Activated naive CD8-positive, alpha-beta T cell treated with anti-CD3 and anti-CD28 coated beads, Interleukin-2, amount 50 U/mL, for 24 hours (primary cell): ENCODE measurements around the gene POU2AF1.

Experiments used
- ATAC-seq: fragments of 150-1000 bp; cut with Tn5 transposase; one replicate; pipeline ENCODE4 v1.10.0; 2021
- DNase-seq: peaks from one replicate; pipeline ENCODE4 v3.0.0; 2021
- H3K27ac Mint-ChIP-seq: one replicate; pipeline ENCODE4 v1.8.0; 2021; ENCODE audit warnings: mild to moderate bottlenecking, mixed read lengths
- H3K27me3 Mint-ChIP-seq: one replicate; pipeline ENCODE4 v1.8.0; 2021; ENCODE audit warnings: mixed read lengths
- H3K36me3 Mint-ChIP-seq: one replicate; pipeline ENCODE4 v1.8.0; 2021; ENCODE audit warnings: low read depth, mixed read lengths
- H3K4me1 Mint-ChIP-seq: one replicate; pipeline ENCODE4 v1.8.0; 2021; ENCODE audit warnings: mixed read lengths
- H3K4me3 Mint-ChIP-seq: one replicate; pipeline ENCODE4 v1.8.0; 2021; ENCODE audit warnings: mild to moderate bottlenecking, moderate library complexity, mixed read lengths
- H3K9me3 Mint-ChIP-seq: one replicate; pipeline ENCODE4 v1.8.0; 2021; ENCODE audit warnings: mixed read lengths

Gene POU2AF1

GRCh38 chr11:111354601-111354891, 24.5 kb downstream of the POU2AF1 start:
- Mint-ChIP-seq H3K27me3 (no peaks in the 10 kb centered on the region), H3K4me3 (no peak overlapping the region), H3K4me1 (peaks cover 3% of the 10 kb centered on the region), H3K36me3 (peaks cover 2% of the 10 kb centered on the region), H3K27ac (no peak overlapping the region), H3K9me3 (no peaks in the 10 kb centered on the region)
- no peak for ATAC-seq
- no peak for DNase-seq

GRCh38 chr11:111353776-111354600, 25.1 kb downstream of the POU2AF1 start:
- no peak overlapping the region for H3K4me3 Mint-ChIP-seq
- DNase-seq, result no peak
- no peak for ATAC-seq
- H3K4me1 Mint-ChIP-seq, result peaks cover 3% of the 10 kb centered on the region
- no peaks in the 10 kb centered on the region for H3K27me3 Mint-ChIP-seq
- no peaks in the 10 kb centered on the region for H3K9me3 Mint-ChIP-seq
- H3K27ac Mint-ChIP-seq, result no peak overlapping the region
- peaks cover 2% of the 10 kb centered on the region for H3K36me3 Mint-ChIP-seq

GRCh38 chr11:111352935-111353710, 26.0 kb downstream of the POU2AF1 start:
- DNase-seq, result no peak
- H3K36me3 Mint-ChIP-seq, result peaks cover 2% of the 10 kb centered on the region
- peaks cover 3% of the 10 kb centered on the region for H3K4me1 Mint-ChIP-seq
- ATAC-seq, result no peak
- H3K9me3 Mint-ChIP-seq, result no peaks in the 10 kb centered on the region
- H3K4me3 Mint-ChIP-seq, result no peak overlapping the region
- H3K27me3 Mint-ChIP-seq, result no peaks in the 10 kb centered on the region
- H3K27ac Mint-ChIP-seq, result no peak overlapping the region

- H3K4me3 Mint-ChIP-seq, result no peak overlapping the region
- H3K27me3 Mint-ChIP-seq, result no peaks in the 10 kb centered on the region
- peaks cover 3% of the 10 kb centered on the region for H3K4me1 Mint-ChIP-seq
- no peaks in the 10 kb centered on the region for H3K9me3 Mint-ChIP-seq
- peaks cover 2% of the 10 kb centered on the region for H3K36me3 Mint-ChIP-seq
- H3K27ac Mint-ChIP-seq, result no peak overlapping the region
- DNase-seq, result no peak
- no peak for ATAC-seq
Measured at GRCh38 chr11:111352231-111352746, 26.8 kb downstream of the POU2AF1 start.

- no peak for DNase-seq
- Mint-ChIP-seq H3K4me3 (no peak overlapping the region), H3K9me3 (no peaks in the 10 kb centered on the region), H3K4me1 (peaks cover 3% of the 10 kb centered on the region), H3K27ac (no peak overlapping the region), H3K36me3 (peaks cover under 1% of the 10 kb centered on the region), H3K27me3 (no peaks in the 10 kb centered on the region)
- ATAC-seq, result no peak
Measured at GRCh38 chr11:111351374-111352055, 27.6 kb downstream of the POU2AF1 start.

- peaks cover 3% of the 10 kb centered on the region for H3K4me1 Mint-ChIP-seq
Measured at GRCh38 chr11:111350811-111351210, 28.3 kb downstream of the POU2AF1 start.

GRCh38 chr11:111349191-111349695, 29.8 kb downstream of the POU2AF1 start:
- Mint-ChIP-seq H3K4me3 (no peak overlapping the region), H3K9me3 (no peaks in the 10 kb centered on the region), H3K36me3 (no peaks in the 10 kb centered on the region), H3K27me3 (no peaks in the 10 kb centered on the region), H3K27ac (no peak overlapping the region), H3K4me1 (no peaks in the 10 kb centered on the region)
- ATAC-seq, result no peak
- no peak for DNase-seq

More at GRCh38 chr11:111350811-111351210, 28.3 kb downstream of the POU2AF1 start:
- Mint-ChIP-seq H3K36me3 (no peaks in the 10 kb centered on the region), H3K9me3 (no peaks in the 10 kb centered on the region), H3K27ac (no peak overlapping the region), H3K4me3 (no peak overlapping the region), H3K27me3 (no peaks in the 10 kb centered on the region)
- DNase-seq (no peak), ATAC-seq (no peak)

- H3K27me3 Mint-ChIP-seq, result no peaks in the 10 kb centered on the region
- no peaks in the 10 kb centered on the region for H3K9me3 Mint-ChIP-seq
- ATAC-seq (no peak), DNase-seq (no peak)
- H3K36me3 Mint-ChIP-seq, result no peaks in the 10 kb centered on the region
- no peaks in the 10 kb centered on the region for H3K4me1 Mint-ChIP-seq
- no peak overlapping the region for H3K27ac Mint-ChIP-seq
- H3K4me3 Mint-ChIP-seq, result no peak overlapping the region
Measured at GRCh38 chr11:111348147-111348546, 30.9 kb downstream of the POU2AF1 start.

GRCh38 chr11:111347723-111348115, 31.4 kb downstream of the POU2AF1 start:
- H3K9me3 Mint-ChIP-seq, result no peaks in the 10 kb centered on the region
- no peaks in the 10 kb centered on the region for H3K27me3 Mint-ChIP-seq
- no peak for DNase-seq

GRCh38 chr11:111347002-111347722, 31.9 kb downstream of the POU2AF1 start:
- ATAC-seq (no peak), DNase-seq (no peak)
- no peak overlapping the region for H3K4me3 Mint-ChIP-seq
- peaks cover 3% of the 10 kb centered on the region for H3K4me1 Mint-ChIP-seq
- no peaks in the 10 kb centered on the region for H3K36me3 Mint-ChIP-seq
- H3K27me3 Mint-ChIP-seq, result no peaks in the 10 kb centered on the region
- no peak overlapping the region for H3K27ac Mint-ChIP-seq
- no peaks in the 10 kb centered on the region for H3K9me3 Mint-ChIP-seq

More at GRCh38 chr11:111347723-111348115, 31.4 kb downstream of the POU2AF1 start:
- no peak for ATAC-seq
- Mint-ChIP-seq H3K27ac (no peak overlapping the region), H3K4me1 (no peaks in the 10 kb centered on the region), H3K36me3 (no peaks in the 10 kb centered on the region), H3K4me3 (no peak overlapping the region)

GRCh38 chr11:111344032-111344431, 35.0 kb downstream of the POU2AF1 start:
- Mint-ChIP-seq H3K27ac (no peak overlapping the region), H3K27me3 (no peaks in the 10 kb centered on the region), H3K4me3 (no peak overlapping the region), H3K4me1 (peaks cover 7% of the 10 kb centered on the region), H3K9me3 (peaks cover 6% of the 10 kb centered on the region), H3K36me3 (peaks cover 4% of the 10 kb centered on the region)
- ATAC-seq (no peak), DNase-seq (no peak)

- Mint-ChIP-seq H3K4me3 (no peak overlapping the region), H3K36me3 (peaks cover 4% of the 10 kb centered on the region), H3K9me3 (peaks cover 6% of the 10 kb centered on the region), H3K27me3 (no peaks in the 10 kb centered on the region), H3K27ac (no peak overlapping the region), H3K4me1 (peaks cover 7% of the 10 kb centered on the region)
- no peak for DNase-seq
- no peak for ATAC-seq
Measured at GRCh38 chr11:111342329-111342728, 36.7 kb downstream of the POU2AF1 start.

- H3K27me3 Mint-ChIP-seq, result no peaks in the 10 kb centered on the region
- H3K36me3 Mint-ChIP-seq, result peaks cover 4% of the 10 kb centered on the region
- DNase-seq (no peak), ATAC-seq (no peak)
- H3K9me3 Mint-ChIP-seq, result peaks cover 6% of the 10 kb centered on the region
- peaks cover 7% of the 10 kb centered on the region for H3K4me1 Mint-ChIP-seq
- no peak overlapping the region for H3K27ac Mint-ChIP-seq
- no peak overlapping the region for H3K4me3 Mint-ChIP-seq
Measured at GRCh38 chr11:111339758-111340388, 39.2 kb downstream of the POU2AF1 start.
